ENCODE measurements around the gene KRTAP19-2. TPM values are rescaled to one million over a fixed set of nuclear protein-coding genes. Genes with fewer than 3 reads are reported as not detected.
A peak's percentile ranks its signal among the peaks of the same experiment; 100 is the strongest.

Gene KRTAP19-2
- total RNA-seq, 1 donor from 2014 or later: not detected

DNA sequence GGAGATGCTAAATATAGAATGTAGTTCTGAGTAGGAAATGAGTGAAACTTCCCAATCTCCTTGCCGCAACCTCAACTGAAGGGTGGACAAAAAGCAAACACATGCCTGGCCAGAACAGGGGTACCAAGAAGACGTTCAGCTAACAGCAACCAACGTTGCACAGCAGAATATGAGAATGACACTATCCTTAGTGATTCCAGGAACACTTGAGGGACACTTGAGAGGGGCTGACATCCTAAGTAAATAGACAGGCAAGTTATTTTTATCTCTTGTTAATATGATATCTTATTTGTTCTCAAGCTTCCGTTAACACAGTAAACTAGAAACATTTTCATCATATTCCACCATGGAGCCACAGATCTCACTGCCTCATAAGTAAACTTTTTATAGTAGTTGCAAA, 8.0 kb downstream of the KRTAP19-2 start:
- H3K27me3 ChIP-seq (ENCODE audit: control insufficient read depth in 3 of 3, insufficient read depth in 3 of 3, low read length in 3 of 3): no peaks in the 10 kb centered on the region
- H3K9ac ChIP-seq (ENCODE audit: low read depth in 1 of 3, low read length in 3 of 3): no peak overlapping the region
- H3K4me1 ChIP-seq (ENCODE audit: control insufficient read depth in 3 of 3, insufficient read depth in 3 of 3, low read length in 3 of 3): no peaks in the 10 kb centered on the region
- H3K9me3 ChIP-seq (ENCODE audit: control insufficient read depth in 3 of 3, low read length in 3 of 3): no peaks in the 10 kb centered on the region
- no peaks in the 10 kb centered on the region for H3K36me3 ChIP-seq (ENCODE audit: control insufficient read depth in 3 of 3, insufficient read depth in 3 of 3, low read length in 3 of 3)
- H3K27ac ChIP-seq (ENCODE audit: low read depth, low read length): peak overlapping the region; percentile 32
- H3K4me3 ChIP-seq (ENCODE audit: low read length in 3 of 3): peak overlapping the region in 1 of 3 donors; percentile 28

DNA sequence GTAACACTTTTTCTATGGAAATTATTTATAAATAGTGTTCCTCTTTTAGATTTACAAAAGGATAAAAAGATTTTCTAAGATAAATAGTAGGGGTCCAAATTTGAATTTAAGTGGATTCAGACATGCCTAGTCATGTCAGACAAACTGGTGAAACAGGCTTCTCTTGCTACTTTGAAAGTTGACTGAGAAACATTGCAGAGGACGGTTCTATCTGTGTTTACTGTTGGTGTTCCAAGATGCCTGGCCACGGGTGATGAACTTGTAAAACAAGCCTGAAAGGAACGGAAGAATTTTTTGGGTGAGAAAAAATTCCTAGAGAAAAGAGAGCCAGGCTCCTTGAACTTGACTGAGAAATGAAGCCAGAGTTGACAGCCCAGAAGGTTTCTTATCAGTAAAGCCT, 9.2 kb downstream of the KRTAP19-2 start:
- Histone ChIP-seq H3K4me3 (ENCODE audit: low read length in 3 of 3) (no peak overlapping the region), H3K27me3 (ENCODE audit: control insufficient read depth in 3 of 3, insufficient read depth in 3 of 3, low read length in 3 of 3) (no peaks in the 10 kb centered on the region), H3K9me3 (ENCODE audit: control insufficient read depth in 3 of 3, low read length in 3 of 3) (no peaks in the 10 kb centered on the region), H3K36me3 (ENCODE audit: control insufficient read depth in 3 of 3, insufficient read depth in 3 of 3, low read length in 3 of 3) (no peaks in the 10 kb centered on the region), H3K9ac (ENCODE audit: low read depth in 1 of 3, low read length in 3 of 3) (no peak overlapping the region), H3K4me1 (ENCODE audit: control insufficient read depth in 3 of 3, insufficient read depth in 3 of 3, low read length in 3 of 3) (no peaks in the 10 kb centered on the region), H3K27ac (ENCODE audit: low read depth, low read length) (no peak overlapping the region)

GRCh38 chr21:30468900-30469714, 18.1 kb downstream of the KRTAP19-2 start:
- Histone ChIP-seq H3K27ac (ENCODE audit: low read depth, low read length) (no peak overlapping the region), H3K4me3 (ENCODE audit: low read length in 3 of 3) (no peak overlapping the region)

DNA sequence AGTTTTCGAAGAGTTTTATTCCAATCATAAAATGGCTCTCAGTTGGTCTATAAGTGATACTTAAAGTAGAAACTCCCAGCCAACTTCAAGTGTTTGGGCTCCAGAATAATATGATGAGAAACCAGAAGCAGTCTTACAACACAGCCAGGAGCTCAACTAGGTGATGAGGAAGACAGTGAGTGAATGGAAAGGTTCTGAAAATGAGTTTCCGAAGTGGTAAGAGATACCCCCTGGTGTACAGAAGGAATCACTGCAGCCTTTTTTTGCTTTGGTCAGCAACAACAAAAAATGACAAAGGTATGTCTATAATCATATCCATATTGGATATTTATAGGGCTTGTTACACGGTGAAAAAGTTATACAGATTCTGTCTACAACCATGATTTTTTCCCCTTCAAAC, 23.5 kb downstream of the KRTAP19-2 start:
- Histone ChIP-seq H3K9me3 (ENCODE audit: control insufficient read depth in 3 of 3, low read length in 3 of 3) (no peaks in the 10 kb centered on the region), H3K9ac (ENCODE audit: low read depth in 1 of 3, low read length in 3 of 3) (no peak overlapping the region), H3K4me1 (ENCODE audit: control insufficient read depth in 3 of 3, insufficient read depth in 3 of 3, low read length in 3 of 3) (no peaks in the 10 kb centered on the region), H3K27ac (ENCODE audit: low read depth, low read length) (no peak overlapping the region), H3K4me3 (ENCODE audit: low read length in 3 of 3) (no peak overlapping the region), H3K27me3 (ENCODE audit: control insufficient read depth in 3 of 3, insufficient read depth in 3 of 3, low read length in 3 of 3) (no peaks in the 10 kb centered on the region), H3K36me3 (ENCODE audit: control insufficient read depth in 3 of 3, insufficient read depth in 3 of 3, low read length in 3 of 3) (no peaks in the 10 kb centered on the region)

More at GRCh38 chr21:30468900-30469714, 18.1 kb downstream of the KRTAP19-2 start:
- H3K4me1 ChIP-seq (ENCODE audit: control insufficient read depth in 3 of 3, insufficient read depth in 3 of 3, low read length in 3 of 3): no peaks in the 10 kb centered on the region
- no peaks in the 10 kb centered on the region for H3K9me3 ChIP-seq (ENCODE audit: control insufficient read depth in 3 of 3, low read length in 3 of 3)
- H3K36me3 ChIP-seq (ENCODE audit: control insufficient read depth in 3 of 3, insufficient read depth in 3 of 3, low read length in 3 of 3): no peaks in the 10 kb centered on the region
- H3K9ac ChIP-seq (ENCODE audit: low read depth in 1 of 3, low read length in 3 of 3): no peak overlapping the region
- H3K27me3 ChIP-seq (ENCODE audit: control insufficient read depth in 3 of 3, insufficient read depth in 3 of 3, low read length in 3 of 3): no peaks in the 10 kb centered on the region

GRCh38 chr21:30448514-30448913, 38.7 kb downstream of the KRTAP19-2 start:
- H3K27ac ChIP-seq (ENCODE audit: low read depth, low read length): no peak overlapping the region
- H3K4me1 ChIP-seq (ENCODE audit: control insufficient read depth in 3 of 3, insufficient read depth in 3 of 3, low read length in 3 of 3): no peaks in the 10 kb centered on the region
- no peak overlapping the region for H3K4me3 ChIP-seq (ENCODE audit: low read length in 3 of 3)
- no peaks in the 10 kb centered on the region for H3K9me3 ChIP-seq (ENCODE audit: control insufficient read depth in 3 of 3, low read length in 3 of 3)
- no peaks in the 10 kb centered on the region for H3K36me3 ChIP-seq (ENCODE audit: control insufficient read depth in 3 of 3, insufficient read depth in 3 of 3, low read length in 3 of 3)
- H3K27me3 ChIP-seq (ENCODE audit: control insufficient read depth in 3 of 3, insufficient read depth in 3 of 3, low read length in 3 of 3): no peaks in the 10 kb centered on the region
- H3K9ac ChIP-seq (ENCODE audit: low read depth in 1 of 3, low read length in 3 of 3): no peak overlapping the region

DNA sequence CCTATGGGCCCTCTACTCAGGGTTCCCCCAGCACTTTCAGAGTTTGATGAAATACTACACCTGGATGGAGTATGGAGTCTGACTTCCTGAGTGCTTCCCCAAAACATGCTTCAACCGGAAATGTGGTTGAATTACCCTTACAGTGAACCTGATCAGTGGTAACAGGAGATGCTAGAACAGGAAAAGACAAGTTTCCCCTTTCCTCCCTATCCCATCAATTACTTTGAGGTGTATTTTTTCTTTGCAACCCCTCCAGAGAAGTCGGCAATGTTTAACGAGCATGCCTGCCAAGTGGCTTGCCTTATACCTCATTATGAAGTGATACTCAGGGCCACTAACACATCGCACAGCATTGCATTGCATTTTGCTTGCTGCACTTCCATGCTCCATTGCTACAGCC, 40.2 kb downstream of the KRTAP19-2 start:
- H3K4me3 ChIP-seq (ENCODE audit: low read length in 3 of 3): no peak overlapping the region
- no peak overlapping the region for H3K27ac ChIP-seq (ENCODE audit: low read depth, low read length)
- H3K36me3 ChIP-seq (ENCODE audit: control insufficient read depth in 3 of 3, insufficient read depth in 3 of 3, low read length in 3 of 3): no peaks in the 10 kb centered on the region
- H3K27me3 ChIP-seq (ENCODE audit: control insufficient read depth in 3 of 3, insufficient read depth in 3 of 3, low read length in 3 of 3): no peaks in the 10 kb centered on the region
- H3K4me1 ChIP-seq (ENCODE audit: control insufficient read depth in 3 of 3, insufficient read depth in 3 of 3, low read length in 3 of 3): no peaks in the 10 kb centered on the region
- no peaks in the 10 kb centered on the region for H3K9me3 ChIP-seq (ENCODE audit: control insufficient read depth in 3 of 3, low read length in 3 of 3)
- H3K9ac ChIP-seq (ENCODE audit: low read depth in 1 of 3, low read length in 3 of 3): no peak overlapping the region

- Histone ChIP-seq H3K27ac (ENCODE audit: low read depth, low read length) (no peak overlapping the region), H3K9me3 (ENCODE audit: control insufficient read depth in 3 of 3, low read length in 3 of 3) (no peaks in the 10 kb centered on the region), H3K9ac (ENCODE audit: low read depth in 1 of 3, low read length in 3 of 3) (no peak overlapping the region), H3K36me3 (ENCODE audit: control insufficient read depth in 3 of 3, insufficient read depth in 3 of 3, low read length in 3 of 3) (no peaks in the 10 kb centered on the region), H3K4me1 (ENCODE audit: control insufficient read depth in 3 of 3, insufficient read depth in 3 of 3, low read length in 3 of 3) (no peaks in the 10 kb centered on the region), H3K27me3 (ENCODE audit: control insufficient read depth in 3 of 3, insufficient read depth in 3 of 3, low read length in 3 of 3) (no peaks in the 10 kb centered on the region), H3K4me3 (ENCODE audit: low read length in 3 of 3) (no peak overlapping the region)
Measured at GRCh38 chr21:30444204-30444603, 43.0 kb downstream of the KRTAP19-2 start.

DNA sequence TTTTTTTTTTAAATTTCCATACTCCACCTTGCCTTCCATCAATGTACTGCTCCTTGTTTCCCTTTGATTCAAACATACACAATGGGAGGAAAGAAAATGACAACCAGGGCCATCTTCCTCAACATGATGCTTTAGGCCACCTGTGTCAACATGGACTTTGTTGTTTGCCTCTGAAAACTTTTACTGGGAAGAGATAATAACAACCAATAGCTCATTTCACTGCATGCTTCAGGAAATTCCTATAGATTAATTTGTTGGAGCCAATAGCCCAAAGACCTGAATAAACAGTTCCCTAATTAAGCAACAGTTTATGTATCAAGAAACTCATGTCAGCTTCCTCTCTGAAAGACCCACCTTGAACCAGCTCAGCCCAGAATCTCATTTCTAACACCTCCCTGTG, 44.0 kb downstream of the KRTAP19-2 start:
- Histone ChIP-seq H3K9me3 (ENCODE audit: control insufficient read depth in 3 of 3, low read length in 3 of 3) (no peaks in the 10 kb centered on the region), H3K4me3 (ENCODE audit: low read length in 3 of 3) (no peak overlapping the region), H3K27me3 (ENCODE audit: control insufficient read depth in 3 of 3, insufficient read depth in 3 of 3, low read length in 3 of 3) (no peaks in the 10 kb centered on the region), H3K4me1 (ENCODE audit: control insufficient read depth in 3 of 3, insufficient read depth in 3 of 3, low read length in 3 of 3) (no peaks in the 10 kb centered on the region), H3K9ac (ENCODE audit: low read depth in 1 of 3, low read length in 3 of 3) (no peak overlapping the region), H3K36me3 (ENCODE audit: control insufficient read depth in 3 of 3, insufficient read depth in 3 of 3, low read length in 3 of 3) (no peaks in the 10 kb centered on the region), H3K27ac (ENCODE audit: low read depth, low read length) (no peak overlapping the region)

- Histone ChIP-seq H3K9me3 (ENCODE audit: control insufficient read depth in 3 of 3, low read length in 3 of 3) (no peaks in the 10 kb centered on the region), H3K27ac (ENCODE audit: low read depth, low read length) (no peak within 1 kb of the TSS), H3K9ac (ENCODE audit: low read depth in 1 of 3, low read length in 3 of 3) (no peak within 1 kb of the TSS), H3K4me1 (ENCODE audit: control insufficient read depth in 3 of 3, insufficient read depth in 3 of 3, low read length in 3 of 3) (no peaks in the 10 kb centered on the region), H3K4me3 (ENCODE audit: low read length in 3 of 3) (no peak within 1 kb of the TSS), H3K27me3 (ENCODE audit: control insufficient read depth in 3 of 3, insufficient read depth in 3 of 3, low read length in 3 of 3) (no peaks in the 10 kb centered on the region), H3K36me3 (ENCODE audit: control insufficient read depth in 3 of 3, insufficient read depth in 3 of 3, low read length in 3 of 3) (no peaks in the 10 kb centered on the region)
Measured at GRCh38 chr21:30439975-30440374, 47.3 kb downstream of the KRTAP19-2 start, which contains the start of gene KRTAP15-1. TSS of gene KRTAP15-1 (plus strand) at chr21:30440275. CDS start at chr21:30440328, 53 bp downstream.

Data from skeletal muscle tissue (tissue), 4 donors.